22Rv1 (cell line): ENCODE data around the gene SLC4A1.

Experiments used
- CTCF ChIP-seq: fragments of 450-650 bp; IDR thresholded peaks from 2 replicates; pipeline ENCODE4 v1.5.1; 2017; ENCODE audit warnings: mild to moderate bottlenecking
- ZFX ChIP-seq: fragments of 450-650 bp; IDR thresholded peaks from 2 replicates; pipeline ENCODE4 v1.6.1; 2017; ENCODE audit warnings: antibody characterized with exemption, borderline replicate concordance

GRCh38 chr17:44247876-44248736, 19.8 kb downstream of the SLC4A1 start:
- TF ChIP-seq CTCF (no peak), ZFX (no peak)
